Mesenteric fat pad (tissue), 1 donor: ENCODE measurements around the gene NLRP4. TPM values are rescaled to one million over a fixed set of nuclear protein-coding genes. Genes with fewer than 3 reads are reported as not detected.
"Not testable (repeated sequence)": the region's sequence is repeated elsewhere in the genome, so short reads cannot be mapped to it uniquely, and the experiment has no call there.

Experiments
- DNase-seq: peaks from one replicate; pipeline ENCODE4 v3.0.0-alpha.2; 2020; ENCODE audit warnings: low spot score
- total RNA-seq: library from RNA; stranded (reverse); fragmentation: NEBNext Ultra II Directional; extraction: Animal tissue kit (Norgen Biotek cat#: 25700); gene quantifications from one replicate; pipeline ENCODE4 v1.2.1, GENCODE V29; 2021
- donor health status: DM: yes; HTN: yes; CAD: no.

Gene NLRP4
- total RNA-seq, 1 donor from 2014 or later: not detected

DNA sequence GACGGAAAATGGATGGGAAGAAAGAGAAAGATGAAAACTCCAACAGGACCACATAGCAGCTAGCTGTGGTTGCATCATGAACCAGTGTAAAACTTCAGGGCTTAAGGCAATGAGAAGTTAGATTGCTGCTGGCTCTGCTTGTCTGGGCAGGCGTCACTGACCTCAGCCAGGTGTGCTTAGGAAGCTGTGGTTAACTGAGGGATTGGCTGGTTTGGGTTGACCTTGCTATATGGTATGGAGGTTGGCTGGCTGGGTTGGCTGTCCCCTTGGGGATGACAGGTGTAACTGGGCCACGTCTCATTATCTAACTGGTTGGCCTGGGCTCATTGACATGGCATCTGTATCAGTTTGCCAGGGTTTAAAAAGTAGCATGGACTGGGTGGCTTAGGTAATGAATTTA, 40.9 kb downstream of the NLRP4 start:
- no peak for DNase-seq

DNA sequence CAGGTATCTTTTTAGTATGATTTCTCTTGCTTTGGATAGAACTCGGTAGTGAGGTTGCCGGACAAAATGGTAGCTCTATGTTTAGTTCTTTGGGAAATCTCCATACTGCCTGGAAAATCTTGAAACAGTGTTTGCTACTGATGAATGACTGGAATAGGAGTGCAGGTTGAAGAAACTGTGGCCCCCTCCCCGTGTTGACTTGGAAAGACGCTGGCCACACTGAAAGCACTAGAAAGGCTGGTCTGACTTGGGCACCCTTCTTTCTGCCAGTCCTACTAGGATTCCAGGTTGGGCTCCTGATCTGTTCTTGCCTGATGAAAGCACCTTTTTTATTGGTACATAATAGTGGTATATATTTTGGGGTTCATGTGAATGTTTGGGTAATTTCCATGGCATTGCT, 46.3 kb downstream of the NLRP4 start:
- DNase-seq: peak; percentile 57

DNA sequence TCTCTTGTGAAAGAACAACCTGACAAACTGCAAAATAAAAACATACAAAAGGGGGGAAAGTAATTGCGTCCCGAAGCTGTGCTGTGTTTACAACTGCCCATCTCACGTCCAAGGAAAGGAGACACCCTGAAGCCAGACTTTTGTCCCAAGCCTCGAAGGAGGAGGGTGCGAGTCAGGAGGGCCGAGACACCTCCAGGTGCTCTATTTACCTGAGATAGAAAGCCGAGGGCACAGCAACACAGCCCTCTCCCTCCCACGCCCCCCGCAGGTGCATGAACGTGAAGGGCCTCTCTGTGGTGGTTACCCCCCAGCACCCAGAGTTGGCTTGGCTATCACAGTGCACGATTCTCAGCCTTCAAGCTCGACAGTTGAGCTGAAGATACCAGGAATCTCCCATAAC, 62.6 kb downstream of the NLRP4 start:
- peak; percentile 73 for DNase-seq

DNA sequence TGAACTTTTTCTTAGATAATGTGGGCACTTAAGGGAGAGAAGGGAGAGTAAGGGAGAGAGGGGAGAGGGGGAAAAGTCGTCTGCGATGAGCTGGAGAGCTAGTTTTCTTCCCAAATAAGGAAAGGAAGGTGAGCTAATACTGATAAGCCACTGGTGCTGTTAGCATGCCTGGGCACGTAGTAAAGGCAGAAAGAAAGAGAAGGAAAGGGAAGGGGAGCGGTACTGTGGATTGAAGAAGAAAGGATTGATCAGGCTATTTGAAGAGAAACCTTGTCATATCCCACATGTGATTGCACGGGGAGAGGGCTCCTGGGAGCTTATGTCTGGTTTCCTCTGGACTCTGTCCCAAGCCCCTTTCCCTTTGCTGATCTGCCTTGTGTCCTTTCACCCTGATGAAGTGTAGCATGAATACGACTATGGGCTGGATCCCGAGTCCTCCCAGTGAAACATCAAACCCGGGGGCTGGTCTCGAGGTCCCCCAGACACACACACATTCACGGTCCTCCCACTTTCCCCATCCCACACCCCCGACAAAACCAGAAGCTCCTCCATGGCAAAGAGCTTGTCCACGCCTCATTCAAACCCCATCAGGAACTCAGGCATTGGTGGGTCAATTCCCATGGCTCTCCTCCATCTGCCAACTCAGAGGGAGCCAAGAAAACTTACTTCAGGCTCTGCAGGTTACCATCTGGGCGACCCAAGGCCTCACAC, 65.2 kb downstream of the NLRP4 start:
- peak; percentile 45 for DNase-seq

DNA sequence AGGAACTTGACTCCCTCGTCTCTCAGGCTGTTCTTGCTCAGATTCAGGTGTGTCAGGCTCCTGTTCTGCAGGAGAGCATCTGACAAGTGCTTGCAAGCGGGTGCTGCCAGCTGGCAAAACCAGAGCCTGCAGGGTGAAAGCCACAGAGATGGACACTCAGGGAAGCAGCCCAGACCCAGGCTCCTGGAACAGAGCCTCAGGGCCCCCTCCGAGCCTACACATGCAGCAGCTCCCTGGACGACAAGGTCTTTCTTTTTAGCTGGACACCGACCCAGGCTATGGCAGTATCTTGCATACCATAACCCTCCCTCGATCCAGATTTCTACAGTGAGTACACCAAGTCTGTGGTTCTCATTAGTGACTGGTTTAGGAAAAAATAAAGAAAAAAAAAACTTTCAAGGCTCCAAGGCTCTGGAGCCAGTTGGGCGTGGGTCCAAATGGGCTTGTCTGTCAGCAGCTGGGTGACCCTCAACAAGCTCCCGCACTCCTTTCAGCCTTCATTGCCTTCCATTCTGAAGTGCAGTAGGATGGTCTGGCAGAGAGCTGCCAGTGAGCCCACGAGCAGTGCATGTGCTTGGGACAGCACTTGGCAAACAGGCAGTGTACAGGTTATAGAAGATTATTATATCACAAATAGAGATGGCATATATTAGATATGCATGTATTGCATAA, 65.9 kb downstream of the NLRP4 start:
- peak; percentile 59 for DNase-seq

DNA sequence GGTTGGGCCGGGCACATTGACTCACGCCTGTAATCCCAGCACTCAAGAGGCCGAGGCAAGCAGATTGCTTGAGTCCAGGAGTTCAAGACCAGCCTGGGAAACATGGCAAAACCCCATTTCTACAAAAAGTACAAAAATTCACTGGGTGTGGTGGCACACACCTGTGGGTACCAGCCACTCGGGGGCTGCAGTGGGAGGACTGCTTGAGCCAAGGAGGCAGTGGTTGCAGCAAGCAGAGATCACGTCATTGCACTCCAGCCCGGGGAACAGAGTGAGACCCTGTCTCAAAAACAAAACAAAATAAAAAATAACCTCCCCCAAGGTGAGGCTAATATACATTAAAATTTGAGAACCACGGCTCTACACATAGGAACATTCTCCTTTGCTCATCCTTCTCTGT, 70.9 kb downstream of the NLRP4 start:
- DNase-seq: peak; percentile 51

DNA sequence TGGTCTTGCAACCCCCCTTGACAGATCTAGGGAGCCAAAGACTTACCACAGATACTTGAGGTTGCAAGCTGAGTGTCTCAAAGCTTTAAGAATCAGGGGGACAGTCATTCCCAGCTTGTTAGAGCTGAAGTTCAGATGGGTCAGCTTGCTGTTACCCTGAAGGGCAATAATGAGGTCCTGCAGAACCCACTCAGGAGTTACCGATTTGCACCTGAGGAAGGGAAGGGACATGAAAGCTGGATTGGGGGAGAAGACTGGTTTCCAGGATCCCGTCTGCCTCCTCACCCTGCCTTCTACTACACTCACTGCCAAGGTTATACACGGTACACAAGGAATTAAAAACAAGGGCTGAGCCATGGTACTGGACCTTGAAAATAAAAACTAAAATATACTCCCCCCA, 71.4 kb downstream of the NLRP4 start:
- peak; percentile 8 for DNase-seq

DNA sequence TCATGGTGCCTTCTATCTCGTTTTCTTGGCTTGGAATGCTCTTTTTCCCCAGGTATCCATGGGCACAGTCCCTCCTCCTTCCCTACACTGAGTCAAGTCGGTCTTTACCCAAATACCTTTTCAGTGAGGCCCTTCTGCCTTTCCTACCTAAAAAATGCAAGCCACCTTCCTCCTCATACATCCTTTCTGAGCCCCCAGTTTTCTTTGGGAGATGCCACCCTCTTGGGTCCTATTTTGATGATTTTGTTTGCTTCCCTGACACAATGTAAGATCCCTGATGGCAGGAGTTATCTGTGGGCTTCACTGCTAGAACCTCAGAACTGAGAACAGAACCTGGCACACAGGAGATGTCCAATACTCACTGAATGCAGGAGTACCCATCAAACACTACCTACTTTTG, 73.5 kb downstream of the NLRP4 start:
- DNase-seq: no peak

DNA sequence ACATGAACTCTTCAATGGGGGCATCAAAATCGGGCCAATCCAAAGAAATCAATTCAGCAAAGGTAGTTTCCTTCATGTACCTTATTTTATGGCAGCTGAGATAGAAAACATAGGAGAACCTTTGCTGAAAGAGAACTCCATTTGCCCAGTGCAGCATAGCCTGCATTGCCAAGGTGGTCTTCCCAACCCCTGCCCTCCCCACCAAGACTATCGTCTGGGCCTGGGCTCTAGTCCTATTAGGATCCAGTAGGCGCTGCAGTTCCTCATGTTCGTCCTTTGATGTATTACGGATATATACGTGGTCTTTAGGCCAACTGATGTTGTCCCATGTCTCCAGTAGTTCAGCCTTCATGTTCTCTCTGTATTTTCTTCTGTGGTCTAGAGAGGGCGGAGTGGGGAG, 76.6 kb downstream of the NLRP4 start:
- peak; percentile 12 for DNase-seq

DNA sequence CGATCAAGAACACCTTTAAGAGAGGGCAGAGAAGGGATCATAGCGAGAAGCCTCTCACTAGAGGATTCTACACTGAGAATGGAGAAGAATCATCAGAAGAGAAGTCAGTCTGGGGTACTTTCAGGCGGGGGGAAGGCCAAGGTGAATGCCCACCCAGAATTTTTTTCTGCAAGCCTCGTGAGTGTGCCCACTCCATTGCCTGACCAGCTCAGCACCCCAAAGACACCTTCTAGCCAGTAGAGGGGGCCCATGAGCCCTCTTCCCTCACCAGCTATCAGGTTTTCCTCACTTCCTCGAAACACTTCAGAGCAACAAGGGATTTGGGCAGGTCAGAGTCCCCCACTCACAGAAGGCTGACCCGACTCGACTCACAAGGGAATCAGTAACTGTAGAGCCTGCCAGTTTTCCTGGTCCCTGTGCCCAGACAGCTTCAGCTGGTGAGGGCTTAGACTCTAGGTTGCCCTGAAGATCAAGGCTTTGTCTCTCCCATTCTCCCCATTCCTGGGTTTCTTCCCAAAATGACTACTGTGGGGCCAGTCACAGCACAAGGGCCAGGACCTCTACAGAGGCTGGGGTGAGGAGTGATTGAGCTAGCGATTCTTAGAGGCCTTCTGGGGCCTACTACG, 77.4 kb downstream of the NLRP4 start:
- peak; percentile 60 for DNase-seq

DNA sequence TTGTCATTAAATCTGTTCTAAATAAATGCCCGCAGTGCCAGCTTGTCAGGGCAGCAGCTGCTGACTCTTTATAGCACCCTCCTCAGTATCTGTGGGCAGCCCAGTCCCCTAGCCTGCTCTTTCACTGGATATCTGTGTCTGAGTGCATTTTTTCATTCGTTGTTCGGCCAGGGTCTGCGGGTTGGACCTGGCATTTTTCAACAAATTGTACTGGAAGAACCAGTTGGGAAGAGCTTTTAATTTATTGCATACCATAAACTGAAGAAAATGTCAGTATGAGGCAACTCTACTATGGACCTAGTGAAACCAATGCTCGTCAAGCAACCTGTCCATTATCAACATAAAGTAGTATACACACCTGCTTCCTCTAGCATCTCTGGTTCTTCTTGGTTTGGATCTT, 87.2 kb downstream of the NLRP4 start:
- DNase-seq: no peak

DNA sequence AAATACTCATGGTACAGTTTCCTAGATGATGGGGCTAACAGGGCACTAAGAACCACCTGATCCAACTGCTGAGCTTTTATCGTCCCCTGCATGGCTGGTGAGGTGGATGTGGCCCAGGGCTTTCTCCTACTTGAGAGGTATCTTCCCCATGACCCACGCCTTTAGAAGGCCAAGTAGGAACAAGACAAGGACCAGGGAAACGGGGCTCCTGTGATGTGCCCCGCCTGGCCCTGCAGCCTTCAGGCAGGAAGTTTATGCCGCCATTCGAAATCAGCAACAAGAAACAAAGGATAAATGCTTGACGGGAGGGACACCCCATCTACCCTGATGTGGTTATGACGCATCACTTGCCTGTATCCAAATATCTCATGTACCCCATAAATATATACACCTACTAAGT, 91.7 kb downstream of the NLRP4 start:
- peak; percentile 26 for DNase-seq

DNA sequence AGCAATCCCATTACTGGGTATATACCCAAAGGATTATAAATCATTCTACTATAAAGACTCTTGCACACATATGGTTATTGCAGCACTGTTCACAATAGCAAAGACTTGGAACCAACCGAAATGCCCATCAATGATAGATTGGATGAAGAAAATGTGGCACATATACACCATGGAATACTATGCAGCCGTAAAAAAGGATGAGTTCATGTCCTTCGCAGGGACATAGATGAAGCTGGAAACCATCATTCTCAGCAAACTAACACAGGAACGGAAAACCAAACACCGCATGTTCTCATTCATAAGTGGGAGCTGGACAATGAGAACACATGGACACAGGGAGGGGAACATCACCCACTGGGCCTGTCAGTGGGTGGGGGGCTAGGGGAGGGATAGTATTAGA, 92.9 kb downstream of the NLRP4 start:
- not testable (repeated sequence) for DNase-seq

DNA sequence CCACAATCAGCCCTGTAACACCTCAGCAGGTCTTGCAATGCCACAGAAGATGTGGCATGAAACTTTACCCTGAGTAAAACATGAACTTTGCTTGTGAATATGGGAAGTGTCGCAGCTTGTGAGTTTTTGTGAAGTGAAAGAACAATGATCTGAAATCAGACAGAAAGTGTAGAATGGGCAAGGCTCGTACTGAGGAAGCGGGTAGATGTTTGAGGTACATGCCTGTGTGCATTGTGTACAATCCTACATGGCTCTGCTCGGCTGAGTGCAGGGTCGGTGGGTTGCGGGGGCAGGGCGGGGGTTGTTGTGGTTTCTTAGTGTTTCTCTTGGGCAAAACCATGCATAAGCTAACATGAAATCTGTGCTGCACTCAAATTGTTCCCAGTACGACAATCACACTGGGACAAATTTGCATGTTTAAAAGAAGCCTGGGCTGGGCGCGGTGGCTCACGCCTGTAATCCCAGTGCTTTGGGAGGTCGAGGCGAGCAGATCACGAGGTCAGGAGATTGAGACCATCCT, 94.7 kb downstream of the NLRP4 start:
- DNase-seq: peak; percentile 14

Other genes with a start within 250 kb of the NLRP4 start
- gene FIZ1, start 237.0 kb upstream of the NLRP4 start, total RNA-seq: 12.8 TPM
- gene ZNF524, start 236.3 kb upstream of the NLRP4 start, total RNA-seq: 19.1 TPM
- gene ZNF865, start 230.9 kb upstream of the NLRP4 start, total RNA-seq: 12.0 TPM
- gene ZNF784, start 212.0 kb upstream of the NLRP4 start, total RNA-seq: 4.5 TPM
- 39.6 TPM for gene ZNF580, start 195.5 kb upstream of the NLRP4 start, total RNA-seq
- gene ZNF581, start 192.9 kb upstream of the NLRP4 start, total RNA-seq: 11.3 TPM
- 16.4 TPM for gene CCDC106, start 188.3 kb upstream of the NLRP4 start, total RNA-seq
- 126 TPM for gene U2AF2, start 181.5 kb upstream of the NLRP4 start, total RNA-seq
- gene EPN1, start 161.3 kb upstream of the NLRP4 start, total RNA-seq: 114 TPM
- gene NLRP9, start 98.1 kb upstream of the NLRP4 start, total RNA-seq: not detected
- not detected for gene RFPL4A, start 77.4 kb upstream of the NLRP4 start, total RNA-seq
- not detected for gene RFPL4AL1, start 67.4 kb upstream of the NLRP4 start, total RNA-seq
- gene NLRP11, start 4.5 kb upstream of the NLRP4 start, total RNA-seq: not detected
- gene NLRP13, start 95.8 kb downstream of the NLRP4 start, total RNA-seq: not detected
- not detected for gene NLRP8, start 111.3 kb downstream of the NLRP4 start, total RNA-seq
- gene NLRP5, start 150.2 kb downstream of the NLRP4 start, total RNA-seq: not detected